Mammary epithelial cell (primary cell): ENCODE data around the gene NEDD4.
"Not testable (repeated sequence)": the region's sequence is repeated elsewhere in the genome, so short reads cannot be mapped to it uniquely, and the experiment has no call there.

ENCODE experiments used
- CTCF ChIP-seq, 2 donors: IDR thresholded peaks in 1 of 2; conservative IDR thresholded peaks in 1 of 2; 2 replicates each; pipeline ENCODE4 v1.5.1; 2011 to 2012; ENCODE audit warnings: inconsistent platforms in 2 of 2, low read length in 2 of 2, mild to moderate bottlenecking in 2 of 2, control low read depth in 1 of 2, low read depth in 1 of 2; ENCODE audit not compliant: insufficient read depth in 1 of 2; ENCODE audit errors: extremely low read depth in 1 of 2
- EZH2 ChIP-seq: IDR thresholded peaks from 2 replicates; pipeline ENCODE4 v1.6.1; 2012; ENCODE audit warnings: low read length, inconsistent platforms, borderline replicate concordance

- TF ChIP-seq CTCF (conservative IDR thresholded peaks at IDR 0.05 in 1 of 2, IDR thresholded peaks at IDR 0.05 in 1 of 2; ENCODE audit: extremely low read depth in 1 of 2, insufficient read depth in 1 of 2, low read depth in 1 of 2, low read length in 2 of 2); EZH2: not testable (repeated sequence)
These were observed 40.7 kb downstream of the NEDD4 start for GRCh38 chr15:55952501-55953274.
